HG03565 (cell line): ENCODE results near the gene OBP2A.

ENCODE experiments used
- ATAC-seq: cut with Tn5 transposase; IDR thresholded peaks from one replicate; pipeline ENCODE4 v1.9.1; 2021; ENCODE audit warnings: mild to moderate bottlenecking, moderate library complexity; ENCODE audit not compliant: unreplicated experiment

Gene OBP2A

GRCh38 chr9:135592331-135592590 lies 46.3 kb downstream of the OBP2A start:
- ATAC-seq = no peak

- ATAC-seq = no peak
Observed at GRCh38 chr9:135592625-135593024, 46.7 kb downstream of the OBP2A start.

GRCh38 chr9:135596211-135596610 lies 50.3 kb downstream of the OBP2A start:
- ATAC-seq = no peak
